MM.1S (cell line): Measurements from ENCODE around the gene APLN.

ENCODE experiments used
- EZH2 ChIP-seq: fragments of 300-600 bp; sonication (generic); optimal IDR thresholded peaks from 2 replicates; pipeline ENCODE3; 2017; ENCODE audit warnings: low read depth, mild to moderate bottlenecking, antibody characterized with exemption, low read length, mixed read lengths
- TF ChIP-seq, protein P1 (sequence below): fragments of 300-600 bp; sonication (generic); IDR thresholded peaks from 2 replicates; pipeline ENCODE4 v1.5.1; 2016; ENCODE audit warnings: antibody characterized with exemption, low read length, mixed read lengths

DNA sequence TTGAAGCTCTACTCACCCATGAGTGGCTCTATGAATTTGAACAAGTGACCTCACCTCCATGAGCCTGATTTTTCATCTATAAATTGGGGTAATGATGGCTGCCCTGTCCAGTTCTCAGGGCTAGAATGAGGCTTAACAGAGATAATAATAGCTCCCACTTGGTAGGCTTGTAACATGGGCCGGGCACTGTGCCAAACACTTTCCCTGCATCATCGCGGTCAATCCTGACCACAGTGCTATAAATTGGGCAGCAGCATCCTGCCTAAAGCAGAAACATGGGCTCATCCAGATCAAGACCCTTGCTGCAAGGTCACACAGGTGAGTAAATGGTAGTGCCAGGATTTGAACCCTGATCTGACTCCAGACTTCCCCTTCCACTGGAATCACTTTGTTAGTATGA is 12.8 kb downstream of the APLN start:
- TF ChIP-seq, protein P1, sequence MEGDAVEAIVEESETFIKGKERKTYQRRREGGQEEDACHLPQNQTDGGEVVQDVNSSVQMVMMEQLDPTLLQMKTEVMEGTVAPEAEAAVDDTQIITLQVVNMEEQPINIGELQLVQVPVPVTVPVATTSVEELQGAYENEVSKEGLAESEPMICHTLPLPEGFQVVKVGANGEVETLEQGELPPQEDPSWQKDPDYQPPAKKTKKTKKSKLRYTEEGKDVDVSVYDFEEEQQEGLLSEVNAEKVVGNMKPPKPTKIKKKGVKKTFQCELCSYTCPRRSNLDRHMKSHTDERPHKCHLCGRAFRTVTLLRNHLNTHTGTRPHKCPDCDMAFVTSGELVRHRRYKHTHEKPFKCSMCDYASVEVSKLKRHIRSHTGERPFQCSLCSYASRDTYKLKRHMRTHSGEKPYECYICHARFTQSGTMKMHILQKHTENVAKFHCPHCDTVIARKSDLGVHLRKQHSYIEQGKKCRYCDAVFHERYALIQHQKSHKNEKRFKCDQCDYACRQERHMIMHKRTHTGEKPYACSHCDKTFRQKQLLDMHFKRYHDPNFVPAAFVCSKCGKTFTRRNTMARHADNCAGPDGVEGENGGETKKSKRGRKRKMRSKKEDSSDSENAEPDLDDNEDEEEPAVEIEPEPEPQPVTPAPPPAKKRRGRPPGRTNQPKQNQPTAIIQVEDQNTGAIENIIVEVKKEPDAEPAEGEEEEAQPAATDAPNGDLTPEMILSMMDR, result no peak
- TF ChIP-seq EZH2, result no peak
